Common myeloid progenitor, CD34-positive (primary cell): ENCODE data around the gene CISD2.
"Not testable (repeated sequence)": the region's sequence is repeated elsewhere in the genome, so short reads cannot be mapped to it uniquely, and the experiment has no call there.

Source experiments
- CTCF ChIA-PET: fragments of 350-600 bp; sonication (Branson Sonifier 250); formaldehyde crosslinking; loops from one replicate; lab custom pipeline; 2021; ENCODE audit warnings: antibody characterized with exemption; lab: Charles Lee
- POLR2A ChIA-PET: fragments of 350-600 bp; sonication (Branson Sonifier 250); formaldehyde crosslinking; loops from one replicate; lab custom pipeline; 2021; ENCODE audit warnings: antibody characterized with exemption; lab: Charles Lee
- DNase-seq, 3 donors: peaks; one replicate each; pipeline versions ENCODE4 v3.0.0 to v3.0.0-alpha.2; 2013
- H3K27ac ChIP-seq, 2 experiments: 1 replicate in 1 of 2; 2 replicates in 1 of 2; pipeline ENCODE4 v1.7.0; 2013; ENCODE audit warnings: inconsistent platforms in 2 of 2, low read length in 2 of 2, mild to moderate bottlenecking in 2 of 2, low read depth in 1 of 2, moderate library complexity in 1 of 2; ENCODE audit not compliant: severe bottlenecking in 2 of 2, insufficient read depth in 1 of 2, poor library complexity in 1 of 2
- H3K27me3 ChIP-seq, 5 experiments: replicated peaks in 2 of 5; 1 replicate in 3 of 5; 2 replicates in 2 of 5; pipeline versions ENCODE4 v1.6.1 to v1.7.0; 2013; ENCODE audit warnings: low read length in 4 of 5, mild to moderate bottlenecking in 2 of 5, moderate library complexity in 2 of 5, inconsistent platforms in 1 of 5; ENCODE audit not compliant: insufficient read depth in 5 of 5, control insufficient read depth in 4 of 5
- H3K36me3 ChIP-seq, 4 experiments: 1 replicate in 2 of 4; 2 replicates in 2 of 4; pipeline versions ENCODE4 v1.6.1 to v1.7.0; 2013; ENCODE audit warnings: low read length in 3 of 4, control low read depth in 1 of 4, mild to moderate bottlenecking in 1 of 4; ENCODE audit not compliant: control insufficient read depth in 4 of 4, insufficient read depth in 4 of 4
- H3K4me1 ChIP-seq, 4 experiments: 1 replicate in 3 of 4; 2 replicates in 1 of 4; pipeline versions ENCODE4 v1.6.1 to v1.7.1; 2013; ENCODE audit warnings: low read length in 3 of 4, mild to moderate bottlenecking in 3 of 4, control low read depth in 1 of 4, inconsistent platforms in 1 of 4, moderate library complexity in 1 of 4; ENCODE audit not compliant: control insufficient read depth in 4 of 4, insufficient read depth in 4 of 4; ENCODE audit errors: control extremely low read depth in 1 of 4
- H3K4me3 ChIP-seq, 7 experiments: 1 replicate in 4 of 7; 2 replicates in 3 of 7; pipeline versions ENCODE4 v1.5.1 to v1.7.0; 2013; ENCODE audit warnings: mild to moderate bottlenecking in 7 of 7, low read length in 6 of 7, moderate library complexity in 6 of 7, inconsistent platforms in 2 of 7, low read depth in 2 of 7, control low read depth in 1 of 7; ENCODE audit not compliant: insufficient read depth in 4 of 7, control insufficient read depth in 1 of 7; ENCODE audit errors: extremely low read depth in 1 of 7
- H3K9me3 ChIP-seq, 5 experiments: 1 replicate in 4 of 5; 2 replicates in 1 of 5; pipeline versions ENCODE4 v1.6.1 to v1.7.1; 2013; ENCODE audit warnings: low read length in 4 of 5, mild to moderate bottlenecking in 2 of 5, inconsistent platforms in 1 of 5, low read depth in 1 of 5, moderate library complexity in 1 of 5; ENCODE audit not compliant: control insufficient read depth in 4 of 5, insufficient read depth in 2 of 5; ENCODE audit errors: control extremely low read depth in 1 of 5
- WGBS: methylation state at CpG from one replicate; pipeline ENCODE4 v1.1.5; 2013; ENCODE audit not compliant: insufficient coverage; 5-methylcytosine and 5-hydroxymethylcytosine counted together

Gene CISD2

DNA sequence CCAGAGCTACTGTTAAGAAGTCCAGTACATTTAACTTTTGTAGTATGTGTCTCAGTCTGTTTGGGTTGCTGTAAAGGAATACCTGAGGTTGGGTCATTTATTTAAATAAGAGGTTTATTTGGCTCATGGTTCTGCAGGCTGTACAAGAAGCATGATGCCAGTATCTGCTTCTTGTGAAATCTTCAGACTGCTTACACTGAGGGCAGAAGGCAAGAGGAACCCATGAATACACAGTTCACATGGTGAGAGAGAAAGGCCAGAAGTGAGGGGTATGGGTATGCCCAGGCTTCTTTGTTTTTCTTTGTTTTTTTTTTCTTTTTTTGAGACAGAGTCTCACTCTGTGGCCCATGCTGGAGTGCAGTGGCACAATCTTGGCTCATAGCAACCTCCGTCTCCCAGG is 6.0 kb upstream of the CISD2 start:
- Histone ChIP-seq H3K9me3 (peaks cover 3 to 22% (median 7%) of the 10 kb centered on the region in 5 experiments), H3K4me1 (peaks cover 8 to 44% (median 26%) of the 10 kb centered on the region in 4 experiments), H3K36me3 (peaks cover 0 to 8% (median 7%) of the 10 kb centered on the region in 4 experiments), H3K27ac (no peak overlapping the region), H3K4me3 (no peak overlapping the region), H3K27me3 (no peaks in the 10 kb centered on the region)
- ChIA-PET POLR2A (no interaction called here), CTCF (interaction anchor here (2.8 to 3.7 kb wide), 2 partner anchors 10 to 11 kb away, joined by 10 to 12 read pairs; no protein-coding TSS in a partner anchor)
- no peak for DNase-seq
- no CpG with 5 or more reads among the region's 1 CpG for WGBS

DNA sequence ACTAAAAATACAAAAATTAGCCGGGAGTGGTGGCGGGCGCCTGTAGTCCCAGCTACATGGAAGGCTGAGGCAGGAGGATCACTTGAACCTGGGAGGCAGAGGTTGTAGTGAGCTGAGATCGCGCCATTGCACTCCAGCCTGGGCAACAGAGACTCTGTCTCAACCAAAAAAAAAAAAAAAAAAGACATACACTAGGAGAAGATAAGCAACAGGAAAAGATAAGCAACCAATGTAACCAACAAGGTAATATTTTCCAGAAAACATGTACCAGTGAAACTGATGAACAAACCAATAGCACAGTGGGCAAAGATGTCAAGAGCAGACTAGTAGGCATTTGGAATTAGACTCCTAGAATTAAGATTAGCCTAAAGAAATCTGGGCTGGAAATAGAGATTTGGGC is 3.5 kb upstream of the CISD2 start:
- ChIA-PET CTCF (interaction anchor here (1.0 kb wide), 1 partner anchor 172 kb away, joined by 3 read pairs; no protein-coding TSS in a partner anchor), POLR2A (interaction anchor here (0.6 kb wide), 1 partner anchor 10 kb away, joined by 3 read pairs; no protein-coding TSS in a partner anchor)
- not testable (repeated sequence) for H3K9me3 ChIP-seq, DNase-seq, H3K4me3 ChIP-seq, H3K36me3 ChIP-seq, H3K27ac ChIP-seq, H3K27me3 ChIP-seq
- peaks cover 18 to 59% (median 41%) of the 10 kb centered on the region in 4 experiments for H3K4me1 ChIP-seq
- WGBS: 100% methylated on average over 1 of the region's 5 CpGs

DNA sequence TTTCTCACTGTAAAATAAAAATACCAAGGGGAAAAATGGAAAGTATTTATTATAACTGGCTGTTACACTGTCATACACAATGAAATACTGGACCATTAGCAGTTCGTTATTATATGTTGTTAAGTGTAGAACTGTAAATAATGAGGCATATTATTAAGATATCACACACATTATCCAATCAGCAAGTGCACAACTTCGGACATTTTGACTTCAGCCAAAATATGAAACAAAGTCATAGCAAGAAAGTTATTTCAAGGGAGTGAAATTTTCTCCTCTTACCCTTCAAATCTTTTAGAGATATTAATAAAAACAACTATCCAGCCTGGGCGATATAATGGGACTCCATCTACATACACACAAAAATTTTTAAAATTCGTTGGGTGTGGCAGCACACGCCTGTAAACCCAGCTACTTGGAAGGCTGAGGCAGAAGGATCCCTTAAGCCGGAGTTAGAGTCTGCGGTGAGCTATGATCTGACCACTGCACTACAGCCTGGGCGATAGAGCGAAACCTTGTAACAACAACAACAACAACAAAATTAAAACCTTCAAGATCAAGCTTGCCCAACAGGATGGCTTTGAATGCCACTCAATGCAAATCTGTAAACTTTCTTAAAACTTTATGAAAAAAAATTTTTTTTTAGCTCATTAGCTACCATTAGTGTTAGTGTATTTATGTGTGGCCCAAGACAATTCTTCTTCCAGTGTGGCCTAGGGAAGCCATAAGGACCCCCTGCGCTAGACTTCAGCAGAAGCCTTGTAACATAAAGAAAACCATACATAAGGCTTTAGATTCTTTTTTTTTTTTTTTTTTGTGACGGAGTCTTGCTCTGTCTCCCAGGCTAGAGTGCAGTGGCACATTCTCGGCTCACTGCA is 1.3 kb upstream of the CISD2 start:
- peak overlapping the region; percentile 95 to 98 for H3K27ac ChIP-seq
- DNase-seq: no peak
- H3K27me3 ChIP-seq: no peaks in the 10 kb centered on the region
- peak overlapping the region in 6 of 7 experiments; percentile 71 to 92 (median 84) for H3K4me3 ChIP-seq
- no peaks in the 10 kb centered on the region for H3K9me3 ChIP-seq
- peaks cover 28 to 68% (median 45%) of the 10 kb centered on the region in 4 experiments for H3K4me1 ChIP-seq
- POLR2A ChIA-PET: interaction anchor here (0.6 to 3.3 kb wide), 5 partner anchors 9 to 50 kb away, joined by 3 to 72 read pairs (median 4); partner anchors contain the start of gene UBE2D3
- H3K36me3 ChIP-seq: peaks cover 0 to 3% (median 0%) of the 10 kb centered on the region in 4 experiments
- CTCF ChIA-PET: interaction anchor here (1.1 to 2.1 kb wide), 5 partner anchors 9 to 40 kb away, joined by 3 to 9 read pairs (median 4); partner anchors contain the start of gene UBE2D3
- WGBS: 83% methylated on average over 8 of the region's 12 CpGs

DNA sequence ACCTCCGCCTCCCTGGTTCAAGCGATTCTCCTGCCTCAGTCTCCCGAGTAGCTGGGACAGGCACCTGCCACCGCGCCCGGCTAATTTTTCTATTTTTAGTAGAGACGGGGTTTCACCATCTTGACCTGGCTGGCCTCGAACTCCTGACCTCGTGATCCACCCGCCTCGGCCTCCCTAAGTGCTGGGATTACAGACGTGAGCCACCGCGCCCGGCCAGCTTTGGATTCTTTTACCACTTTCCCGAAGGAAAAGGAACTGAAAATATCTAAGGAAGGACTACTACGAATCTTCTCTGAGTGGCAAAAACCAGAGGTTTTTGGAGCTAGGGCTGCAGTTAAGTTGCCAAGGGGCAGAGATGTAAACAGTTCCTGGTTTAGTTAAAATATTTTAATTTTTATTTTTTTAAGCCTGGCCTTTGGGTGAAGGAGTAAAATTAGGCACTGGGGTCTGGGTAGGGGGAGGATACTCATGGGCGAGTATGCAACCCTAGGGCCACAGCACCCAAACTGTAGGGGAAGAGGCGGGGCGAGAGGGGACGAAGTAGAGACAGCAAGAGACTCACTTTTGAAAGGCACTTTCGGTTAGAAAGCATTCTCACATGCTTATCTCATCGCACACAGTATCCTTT is 525 bp upstream of the CISD2 start:
- ChIA-PET CTCF (interaction anchor here (1.1 to 2.1 kb wide), 4 partner anchors 10 to 41 kb away, joined by 3 to 9 read pairs (median 4); partner anchors contain the start of gene UBE2D3), POLR2A (interaction anchor here (0.7 to 3.3 kb wide), 5 partner anchors 9 to 108 kb away, joined by 3 to 72 read pairs (median 4); partner anchors contain the start of genes MANBA and UBE2D3)
- peaks cover 25 to 65% (median 43%) of the 10 kb centered on the region in 4 experiments for H3K4me1 ChIP-seq
- DNase-seq: peak in 1 of 3 donors; percentile 99
- no peaks in the 10 kb centered on the region for H3K27me3 ChIP-seq
- peaks cover 0 to 8% (median 2%) of the 10 kb centered on the region in 4 experiments for H3K36me3 ChIP-seq
- no peaks in the 10 kb centered on the region for H3K9me3 ChIP-seq
- peak overlapping the region in 6 of 7 experiments; percentile 71 to 92 (median 84) for H3K4me3 ChIP-seq
- peak overlapping the region; percentile 95 to 98 for H3K27ac ChIP-seq
- 12% methylated on average over 18 of the region's 23 CpGs for WGBS

DNA sequence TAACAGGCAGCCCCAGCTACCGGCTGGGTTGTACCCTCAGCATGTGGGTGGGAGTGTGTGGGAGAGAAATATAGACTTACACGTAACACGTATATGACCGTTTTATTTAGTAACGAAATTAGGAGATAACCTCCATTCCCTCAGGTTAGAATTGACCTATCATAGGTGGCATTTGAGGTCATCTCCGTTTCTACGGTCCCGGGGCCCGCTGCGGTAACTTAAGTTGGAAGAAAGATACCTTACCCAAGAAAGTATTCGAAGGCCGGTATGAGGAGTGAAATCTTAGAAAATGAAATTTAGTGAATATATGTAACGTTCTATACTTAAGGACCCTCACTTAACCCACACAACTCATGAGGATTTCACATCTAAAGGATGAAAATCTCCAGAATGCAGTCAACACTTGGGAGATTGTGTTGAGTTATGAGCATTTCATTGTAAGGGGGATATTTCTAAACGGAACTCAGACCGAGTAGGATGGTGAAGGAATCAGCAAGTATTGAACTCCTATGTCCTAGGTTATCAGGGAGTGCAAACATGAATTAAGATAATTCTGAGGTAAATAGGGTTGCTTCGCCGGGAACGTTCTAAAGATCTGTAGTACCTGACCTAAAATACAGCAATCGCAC is 891 bp downstream of the CISD2 start:
- Histone ChIP-seq H3K4me3 (peak overlapping the region in 6 of 7 experiments; percentile 71 to 92 (median 84)), H3K27me3 (no peaks in the 10 kb centered on the region), H3K9me3 (no peaks in the 10 kb centered on the region), H3K4me1 (peaks cover 25 to 59% (median 43%) of the 10 kb centered on the region in 4 experiments), H3K36me3 (peaks cover 2 to 10% (median 5%) of the 10 kb centered on the region in 4 experiments), H3K27ac (peak overlapping the region; percentile 95 to 98)
- CTCF ChIA-PET: interaction anchor here (1.7 kb wide), 1 partner anchor 11 kb away, joined by 5 read pairs; no protein-coding TSS in a partner anchor
- DNase-seq: no peak
- POLR2A ChIA-PET: interaction anchor here (0.9 to 3.3 kb wide), 5 partner anchors 17 to 109 kb away, joined by 3 to 72 read pairs (median 4); partner anchors contain the start of genes MANBA and UBE2D3
- WGBS: 25% methylated on average over 8 of the region's 19 CpGs

DNA sequence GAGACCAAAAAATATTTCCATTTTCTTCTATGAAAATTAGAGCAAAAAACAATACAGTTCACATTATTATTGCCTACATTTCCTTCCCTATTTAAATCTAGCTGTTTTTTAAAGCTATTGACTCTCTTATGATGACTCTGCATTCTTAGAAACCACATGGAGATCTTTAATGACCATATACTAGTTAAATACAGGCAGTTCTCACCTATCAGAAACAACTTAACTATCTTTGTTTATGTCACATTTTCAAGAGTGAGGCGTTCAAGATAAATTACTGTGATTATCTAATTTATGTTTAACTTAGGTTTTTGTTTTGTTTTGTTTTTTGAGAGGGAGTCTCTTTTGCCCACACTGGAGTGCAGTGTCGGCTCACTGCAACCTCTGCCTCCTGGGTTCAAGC is 3.0 kb downstream of the CISD2 start:
- 89% methylated on average over 1 of the region's 2 CpGs for WGBS
- H3K36me3 ChIP-seq: peaks cover 15 to 31% (median 18%) of the 10 kb centered on the region in 4 experiments
- ChIA-PET POLR2A (interaction anchor here (1.2 kb wide), 1 partner anchor 44 kb away, joined by 5 read pairs; the partner anchor contains the start of gene UBE2D3), CTCF (interaction anchor here (0.9 to 2.3 kb wide), 2 partner anchors 10 to 49 kb away, joined by 3 to 10 read pairs; no protein-coding TSS in a partner anchor)
- peak overlapping the region in 3 of 7 experiments; percentile 28 to 92 (median 42) for H3K4me3 ChIP-seq
- H3K4me1 ChIP-seq: peaks cover 25 to 44% (median 32%) of the 10 kb centered on the region in 4 experiments
- peak overlapping the region; percentile 47 to 65 for H3K27ac ChIP-seq
- H3K27me3 ChIP-seq: no peaks in the 10 kb centered on the region
- H3K9me3 ChIP-seq: peaks cover 0 to 9% (median 0%) of the 10 kb centered on the region in 5 experiments
- DNase-seq: peak; percentile 47 to 86 (median 72)
